CD14-positive monocyte (primary cell): Measurements from ENCODE around the gene MEI1. TPM values are rescaled to one million over a fixed set of nuclear protein-coding genes. Genes with fewer than 3 reads are reported as not detected.

Experiments used
- DNase-seq, 3 donors: peaks; one replicate each; pipeline ENCODE4 v3.0.0-alpha.2; 2011 to 2022
- H2AFZ ChIP-seq: 2 replicates; pipeline ENCODE4 v1.6.0; 2012; ENCODE audit warnings: mild to moderate bottlenecking, low read depth, low read length, inconsistent platforms; ENCODE audit not compliant: insufficient read depth, poor library complexity, severe bottlenecking
- H3K27ac ChIP-seq, 2 donors: 1 replicate in 1 of 2; 2 replicates in 1 of 2; pipeline ENCODE4 v1.5.1; 2012 to 2013; ENCODE audit warnings: low read length in 2 of 2, control low read depth in 1 of 2, inconsistent platforms in 1 of 2, low read depth in 1 of 2, mild to moderate bottlenecking in 1 of 2
- H3K27me3 ChIP-seq, 2 donors: one replicate each; pipeline versions ENCODE4 v1.6.0 to v1.6.1; 2011 to 2013; ENCODE audit warnings: low read length in 2 of 2; ENCODE audit not compliant: control insufficient read depth in 2 of 2, insufficient read depth in 2 of 2
- H3K36me3 ChIP-seq, 2 donors: replicated peaks in 1 of 2; 1 replicate in 1 of 2; 2 replicates in 1 of 2; pipeline versions ENCODE4 v1.5.1 to v1.6.1; 2012 to 2013; ENCODE audit warnings: low read length in 2 of 2, control low read depth in 1 of 2, inconsistent platforms in 1 of 2, mild to moderate bottlenecking in 1 of 2; ENCODE audit not compliant: insufficient read depth in 2 of 2, control insufficient read depth in 1 of 2
- H3K4me1 ChIP-seq, 2 donors: 1 replicate in 1 of 2; 2 replicates in 1 of 2; pipeline versions ENCODE4 v1.5.1 to v1.6.1; 2012 to 2013; ENCODE audit warnings: low read length in 2 of 2, control low read depth in 1 of 2, inconsistent platforms in 1 of 2, mild to moderate bottlenecking in 1 of 2, moderate library complexity in 1 of 2; ENCODE audit not compliant: insufficient read depth in 2 of 2, control insufficient read depth in 1 of 2
- H3K4me2 ChIP-seq: replicated peaks from 2 replicates; pipeline ENCODE3; 2012; ENCODE audit warnings: low read length, moderate library complexity, mild to moderate bottlenecking; ENCODE audit not compliant: poor library complexity, severe bottlenecking; ENCODE audit errors: extremely low read depth
- H3K4me3 ChIP-seq, 3 experiments: fragments of 200-600 bp in 1 of 3; sonication (generic) in 1 of 3; replicated peaks in 1 of 3; 1 replicate in 2 of 3; 2 replicates in 1 of 3; pipeline ENCODE4 v1.5.1; 2011 to 2013; ENCODE audit warnings: low read length in 3 of 3, mild to moderate bottlenecking in 3 of 3, control low read depth in 2 of 3, low read depth in 2 of 3, inconsistent platforms in 1 of 3, moderate library complexity in 1 of 3
- H3K79me2 ChIP-seq: 2 replicates; pipeline ENCODE4 v1.6.0; 2012; ENCODE audit warnings: mild to moderate bottlenecking, control low read depth, inconsistent platforms, low read length, moderate library complexity; ENCODE audit not compliant: insufficient read depth
- H3K9ac ChIP-seq: 2 replicates; pipeline ENCODE4 v1.6.0; 2017; ENCODE audit warnings: low read length, mild to moderate bottlenecking; ENCODE audit not compliant: insufficient read depth, poor library complexity, severe bottlenecking
- H3K9me3 ChIP-seq, 2 donors: replicated peaks in 1 of 2; 1 replicate in 1 of 2; 2 replicates in 1 of 2; pipeline versions ENCODE4 v1.5.1 to v1.6.1; 2012 to 2013; ENCODE audit warnings: low read length in 2 of 2, control low read depth in 1 of 2; ENCODE audit not compliant: control insufficient read depth in 1 of 2, insufficient read depth in 1 of 2
- H4K20me1 ChIP-seq: 2 replicates; pipeline ENCODE4 v1.6.0; 2012; ENCODE audit warnings: mild to moderate bottlenecking, low read length, control low read depth, moderate library complexity; ENCODE audit not compliant: insufficient read depth
- H3K27ac Mint-ChIP-seq, 7 donors: one replicate each; pipeline ENCODE4 v1.8.0; 2020; ENCODE audit warnings: mild to moderate bottlenecking in 7 of 7, mixed read lengths in 7 of 7, moderate library complexity in 6 of 7, inconsistent platforms in 2 of 7
- H3K27me3 Mint-ChIP-seq, 3 donors: one replicate each; pipeline ENCODE4 v1.8.0; 2021 to 2022; ENCODE audit warnings: low read depth in 3 of 3, mild to moderate bottlenecking in 3 of 3, mixed read lengths in 3 of 3, moderate library complexity in 3 of 3, inconsistent platforms in 1 of 3
- H3K36me3 Mint-ChIP-seq, 2 donors: one replicate each; pipeline ENCODE4 v1.8.0; 2020; ENCODE audit warnings: mixed read lengths in 2 of 2, inconsistent platforms in 1 of 2, mild to moderate bottlenecking in 1 of 2
- H3K4me1 Mint-ChIP-seq: one replicate; pipeline ENCODE4 v1.8.0; 2020; ENCODE audit warnings: mild to moderate bottlenecking, mixed read lengths
- H3K4me3 Mint-ChIP-seq, 2 donors: one replicate each; pipeline ENCODE4 v1.8.0; 2020; ENCODE audit warnings: mild to moderate bottlenecking in 2 of 2, mixed read lengths in 2 of 2, moderate library complexity in 1 of 2
- H3K9me3 Mint-ChIP-seq, 7 donors: one replicate each; pipeline ENCODE4 v1.8.0; 2020 to 2022; ENCODE audit warnings: mixed read lengths in 7 of 7, mild to moderate bottlenecking in 6 of 7, moderate library complexity in 6 of 7, inconsistent platforms in 2 of 7
- CTCF ChIP-seq: fragments of 200-600 bp; IDR thresholded peaks from one replicate; pipeline ENCODE4 v1.8.0; 2022; ENCODE audit warnings: antibody characterized with exemption, mild to moderate bottlenecking
- WGBS: methylation state at CpG from one replicate; pipeline ENCODE4 v1.1.5; 2013; ENCODE audit warnings: missing lambda C conversion rate; ENCODE audit not compliant: insufficient coverage; 5-methylcytosine and 5-hydroxymethylcytosine counted together
- intact Hi-C, 2 donors: fragments of 100-400 bp; cut with micrococcal nuclease; formaldehyde crosslinking; loops; one replicate each; pipeline versions ENCODE4 v1.15.0 to v1.15.1; 2023
- polyA plus RNA-seq, 3 donors: library from polyadenylated mRNA; depleted of rRNA in 1 of 3; unstranded in 2 of 3; stranded (reverse) in 1 of 3; fragments of 300-500 nt in 2 of 3; fragments of >200 nt in 1 of 3; fragmentation: Illumina TruSeq in 2 of 3; gene quantifications; 1 replicate in 2 of 3; 2 replicates in 1 of 3; pipeline ENCODE4 v1.2.3, GENCODE V29; 2012 to 2021

Gene MEI1
- polyA plus RNA-seq, 3 donors = 12.3 to 40.0 (median 37.0) TPM

GRCh38 chr22:41819257-41819656, 120.0 kb downstream of the MEI1 start:
- WGBS = 100% methylated on average over 1 of the region's 4 CpGs
- H3K4me1 Mint-ChIP-seq = no peaks in the 10 kb centered on the region
- no peak for TF ChIP-seq CTCF

GRCh38 chr22:41820447-41820846, 121.1 kb downstream of the MEI1 start:
- no peak overlapping the region for H3K9ac ChIP-seq
- WGBS = 95% methylated on average over 5 of the region's 5 CpGs
- H3K9me3 ChIP-seq = no peaks in the 10 kb centered on the region
- peaks cover 3% of the 10 kb centered on the region for H3K79me2 ChIP-seq
- intact Hi-C loops = loop anchor here in 1 of 2 donors (5.0 kb wide), 1 partner anchor 37 kb away; no protein-coding TSS in a partner anchor
- H3K4me3 ChIP-seq = no peak overlapping the region
- no peak overlapping the region for H3K27ac ChIP-seq
- Mint-ChIP-seq H3K36me3 (peaks cover 67 to 70% of the 10 kb centered on the region in 2 donors), H3K9me3 (peaks cover 0 to 3% (median 0%) of the 10 kb centered on the region in 7 donors), H3K4me1 (no peaks in the 10 kb centered on the region), H3K27me3 (peaks cover 0 to 1% (median 0%) of the 10 kb centered on the region in 3 donors), H3K27ac (no peak overlapping the region), H3K4me3 (no peak overlapping the region)
- TF ChIP-seq CTCF = no peak
- H2AFZ ChIP-seq = no peak overlapping the region
- no peak for DNase-seq
- H3K4me1 ChIP-seq = no peaks in the 10 kb centered on the region
- H3K36me3 ChIP-seq = peaks cover 25 to 75% of the 10 kb centered on the region in 2 donors
- no peak overlapping the region for H3K4me2 ChIP-seq
- no peaks in the 10 kb centered on the region for H4K20me1 ChIP-seq
- H3K27me3 ChIP-seq = no peaks in the 10 kb centered on the region

More at GRCh38 chr22:41819257-41819656, 120.0 kb downstream of the MEI1 start:
- no peaks in the 10 kb centered on the region for H3K27me3 Mint-ChIP-seq
- Histone ChIP-seq H3K9me3 (no peaks in the 10 kb centered on the region), H4K20me1 (no peaks in the 10 kb centered on the region), H3K27ac (no peak overlapping the region), H2AFZ (no peak overlapping the region), H3K4me3 (no peak overlapping the region), H3K79me2 (peaks cover 3% of the 10 kb centered on the region), H3K4me2 (no peak overlapping the region), H3K27me3 (no peaks in the 10 kb centered on the region), H3K4me1 (no peaks in the 10 kb centered on the region), H3K36me3 (peaks cover 29 to 76% of the 10 kb centered on the region in 2 donors), H3K9ac (no peak overlapping the region)
- no peak for DNase-seq
- no peak overlapping the region for H3K4me3 Mint-ChIP-seq
- intact Hi-C loops = no loop called here
- peak overlapping the region in 4 of 7 donors; percentile 16 to 76 (median 56) for H3K27ac Mint-ChIP-seq
- peaks cover 0 to 2% (median 0%) of the 10 kb centered on the region in 7 donors for H3K9me3 Mint-ChIP-seq
- peaks cover 68 to 73% of the 10 kb centered on the region in 2 donors for H3K36me3 Mint-ChIP-seq
